ENCODE data around the gene NPTN. TPM values are rescaled to one million over a fixed set of nuclear protein-coding genes. Genes with fewer than 3 reads are reported as not detected.

The NPTN gene
- total RNA-seq, 1 donor from 2014 or later: 139 TPM

- Histone ChIP-seq H3K9me3 (no peaks in the 10 kb centered on the region), H3K4me3 (no peak overlapping the region), H3K4me1 (peaks cover 23% of the 10 kb centered on the region), H3K27ac (no peak overlapping the region), H3K36me3 (no peaks in the 10 kb centered on the region), H3K27me3 (no peaks in the 10 kb centered on the region)
- DNase-seq (ENCODE audit: extremely low spot score in 2 of 2): no peak
- intact Hi-C loops (cut with DNase I): no loop called here
- no peak for TF ChIP-seq POLR2AphosphoS5 (IDR thresholded peaks at IDR 0.05; ENCODE audit: insufficient read depth in 1 of 2, low read depth in 1 of 2)
- TF ChIP-seq, protein P1, sequence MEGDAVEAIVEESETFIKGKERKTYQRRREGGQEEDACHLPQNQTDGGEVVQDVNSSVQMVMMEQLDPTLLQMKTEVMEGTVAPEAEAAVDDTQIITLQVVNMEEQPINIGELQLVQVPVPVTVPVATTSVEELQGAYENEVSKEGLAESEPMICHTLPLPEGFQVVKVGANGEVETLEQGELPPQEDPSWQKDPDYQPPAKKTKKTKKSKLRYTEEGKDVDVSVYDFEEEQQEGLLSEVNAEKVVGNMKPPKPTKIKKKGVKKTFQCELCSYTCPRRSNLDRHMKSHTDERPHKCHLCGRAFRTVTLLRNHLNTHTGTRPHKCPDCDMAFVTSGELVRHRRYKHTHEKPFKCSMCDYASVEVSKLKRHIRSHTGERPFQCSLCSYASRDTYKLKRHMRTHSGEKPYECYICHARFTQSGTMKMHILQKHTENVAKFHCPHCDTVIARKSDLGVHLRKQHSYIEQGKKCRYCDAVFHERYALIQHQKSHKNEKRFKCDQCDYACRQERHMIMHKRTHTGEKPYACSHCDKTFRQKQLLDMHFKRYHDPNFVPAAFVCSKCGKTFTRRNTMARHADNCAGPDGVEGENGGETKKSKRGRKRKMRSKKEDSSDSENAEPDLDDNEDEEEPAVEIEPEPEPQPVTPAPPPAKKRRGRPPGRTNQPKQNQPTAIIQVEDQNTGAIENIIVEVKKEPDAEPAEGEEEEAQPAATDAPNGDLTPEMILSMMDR (IDR thresholded peaks at IDR 0.05): no peak
- TF ChIP-seq POLR2A (IDR thresholded peaks at IDR 0.05): no peak
Observed at GRCh38 chr15:73680549-73680948, 47.4 kb upstream of the NPTN start.

DNA sequence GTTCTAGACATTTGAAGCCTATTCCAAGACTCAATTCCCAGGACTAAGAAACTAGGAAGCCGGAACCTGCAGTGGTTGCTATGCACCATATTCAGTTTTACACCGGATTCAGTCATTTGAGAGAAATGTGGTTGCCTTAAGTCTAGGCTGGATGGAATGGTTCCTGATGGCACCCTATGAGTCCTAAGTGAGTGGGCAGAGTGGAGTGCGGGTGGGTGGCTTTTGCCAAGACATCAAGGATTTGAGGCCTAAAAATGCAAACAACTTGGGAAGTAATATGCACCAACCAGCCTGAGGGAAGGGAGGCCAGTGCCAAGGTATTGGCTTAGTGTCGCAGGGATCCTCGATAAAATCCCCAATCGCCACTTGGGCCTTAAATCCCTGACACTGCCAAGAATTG is 46.8 kb upstream of the NPTN start:
- Histone ChIP-seq H3K27ac (no peak overlapping the region), H3K9me3 (no peaks in the 10 kb centered on the region), H3K4me3 (no peak overlapping the region), H3K27me3 (no peaks in the 10 kb centered on the region), H3K4me1 (peaks cover 18% of the 10 kb centered on the region), H3K36me3 (no peaks in the 10 kb centered on the region)
- TF ChIP-seq POLR2A (IDR thresholded peaks at IDR 0.05) (no peak), POLR2AphosphoS5 (IDR thresholded peaks at IDR 0.05; ENCODE audit: insufficient read depth in 1 of 2, low read depth in 1 of 2) (no peak)
- TF ChIP-seq, protein P1 (IDR thresholded peaks at IDR 0.05): no peak
- no peak for DNase-seq (ENCODE audit: extremely low spot score in 2 of 2)
- intact Hi-C loops (cut with DNase I): no loop called here

- intact Hi-C loops (cut with DNase I): no loop called here
- Histone ChIP-seq H3K27ac (no peak overlapping the region), H3K27me3 (no peaks in the 10 kb centered on the region), H3K4me3 (no peak overlapping the region), H3K36me3 (no peaks in the 10 kb centered on the region), H3K4me1 (peaks cover 13% of the 10 kb centered on the region), H3K9me3 (no peaks in the 10 kb centered on the region)
- no peak for TF ChIP-seq POLR2AphosphoS5 (IDR thresholded peaks at IDR 0.05; ENCODE audit: insufficient read depth in 1 of 2, low read depth in 1 of 2)
- TF ChIP-seq, protein P1 (IDR thresholded peaks at IDR 0.05): no peak
- no peak for TF ChIP-seq POLR2A (IDR thresholded peaks at IDR 0.05)
- DNase-seq (ENCODE audit: extremely low spot score in 2 of 2): no peak
Observed at GRCh38 chr15:73679180-73679579, 46.0 kb upstream of the NPTN start.

DNA sequence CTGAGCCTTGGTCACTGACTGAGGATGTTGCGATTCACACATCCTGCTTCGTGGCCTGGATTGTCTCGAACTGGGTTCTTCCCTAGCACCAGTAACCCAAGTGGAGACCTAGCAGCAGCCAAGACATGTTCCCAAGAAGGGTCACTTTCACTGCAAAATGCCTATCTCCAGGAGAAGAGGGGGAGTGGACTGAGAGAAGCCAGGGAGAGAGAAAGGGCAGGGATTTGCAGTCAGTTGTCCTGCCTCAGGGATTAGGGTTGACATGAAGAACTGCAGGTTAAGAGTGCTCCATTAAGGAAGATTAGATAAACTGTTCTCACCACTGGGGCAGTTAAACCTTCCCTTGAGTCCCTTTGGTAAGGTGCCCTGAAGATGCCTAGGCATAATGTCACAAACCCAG is 45.3 kb upstream of the NPTN start:
- TF ChIP-seq POLR2AphosphoS5 (IDR thresholded peaks at IDR 0.05; ENCODE audit: insufficient read depth in 1 of 2, low read depth in 1 of 2): no peak
- TF ChIP-seq, protein P1 (IDR thresholded peaks at IDR 0.05): no peak
- intact Hi-C loops (cut with DNase I): no loop called here
- peaks cover 7% of the 10 kb centered on the region for H3K4me1 ChIP-seq

GRCh38 chr15:73677733-73678132 is 44.5 kb upstream of the NPTN start:
- Histone ChIP-seq H3K27ac (no peak overlapping the region), H3K4me3 (no peak overlapping the region), H3K36me3 (no peaks in the 10 kb centered on the region), H3K4me1 (peaks cover 6% of the 10 kb centered on the region), H3K9me3 (no peaks in the 10 kb centered on the region), H3K27me3 (no peaks in the 10 kb centered on the region)
- no peak for DNase-seq (ENCODE audit: extremely low spot score in 2 of 2)
- TF ChIP-seq POLR2AphosphoS5 (IDR thresholded peaks at IDR 0.05; ENCODE audit: insufficient read depth in 1 of 2, low read depth in 1 of 2) (no peak), POLR2A (IDR thresholded peaks at IDR 0.05) (no peak)
- TF ChIP-seq, protein P1 (IDR thresholded peaks at IDR 0.05): no peak
- intact Hi-C loops (cut with DNase I): no loop called here

More for the DNA sequence above, 45.3 kb upstream of the NPTN start:
- no peak overlapping the region for H3K27ac ChIP-seq
- no peak overlapping the region for H3K4me3 ChIP-seq
- no peak for DNase-seq (ENCODE audit: extremely low spot score in 2 of 2)
- no peaks in the 10 kb centered on the region for H3K9me3 ChIP-seq
- no peaks in the 10 kb centered on the region for H3K27me3 ChIP-seq
- H3K36me3 ChIP-seq: no peaks in the 10 kb centered on the region

Data from vagina (tissue), 2 donors.